ENCODE data around the gene SUN1. TPM values are rescaled to one million over a fixed set of nuclear protein-coding genes. Genes with fewer than 3 reads are reported as not detected.

SUN1 gene
- total RNA-seq, 1 experiment from 2014 or later = 158 TPM

DNA sequence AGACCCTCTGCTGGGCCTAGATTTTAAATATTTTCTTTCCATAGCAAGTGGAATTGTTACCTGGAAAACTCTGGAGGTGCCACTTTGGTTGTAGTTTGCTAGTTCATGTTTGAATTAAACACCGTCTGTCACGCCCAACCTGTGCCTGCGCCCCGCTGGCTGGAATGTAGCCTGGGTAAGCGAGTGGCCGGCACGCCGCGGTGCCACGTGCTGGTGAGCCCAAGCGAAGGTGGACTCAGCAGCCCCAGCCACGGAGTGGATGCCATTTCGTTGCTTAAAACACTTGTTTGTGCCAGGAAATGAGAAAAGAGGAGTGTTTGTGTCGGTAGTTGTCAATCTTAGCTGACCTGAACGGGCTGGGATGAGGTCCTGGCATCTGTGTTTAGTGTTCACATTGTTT, 46.8 kb downstream of the SUN1 start:
- no peaks in the 10 kb centered on the region for H3K27me3 Mint-ChIP-seq (ENCODE audit: low read depth)
- no peak for DNase-seq (ENCODE audit: low spot score)
- TF ChIP-seq EMX1 (CRISPR knock-in tag; IDR thresholded peaks at IDR 0.05) = no peak
- TF ChIP-seq ZNF512 (CRISPR knock-in tag; IDR thresholded peaks at IDR 0.05; ENCODE audit: borderline replicate concordance) = no peak
- TF ChIP-seq, protein P1, sequence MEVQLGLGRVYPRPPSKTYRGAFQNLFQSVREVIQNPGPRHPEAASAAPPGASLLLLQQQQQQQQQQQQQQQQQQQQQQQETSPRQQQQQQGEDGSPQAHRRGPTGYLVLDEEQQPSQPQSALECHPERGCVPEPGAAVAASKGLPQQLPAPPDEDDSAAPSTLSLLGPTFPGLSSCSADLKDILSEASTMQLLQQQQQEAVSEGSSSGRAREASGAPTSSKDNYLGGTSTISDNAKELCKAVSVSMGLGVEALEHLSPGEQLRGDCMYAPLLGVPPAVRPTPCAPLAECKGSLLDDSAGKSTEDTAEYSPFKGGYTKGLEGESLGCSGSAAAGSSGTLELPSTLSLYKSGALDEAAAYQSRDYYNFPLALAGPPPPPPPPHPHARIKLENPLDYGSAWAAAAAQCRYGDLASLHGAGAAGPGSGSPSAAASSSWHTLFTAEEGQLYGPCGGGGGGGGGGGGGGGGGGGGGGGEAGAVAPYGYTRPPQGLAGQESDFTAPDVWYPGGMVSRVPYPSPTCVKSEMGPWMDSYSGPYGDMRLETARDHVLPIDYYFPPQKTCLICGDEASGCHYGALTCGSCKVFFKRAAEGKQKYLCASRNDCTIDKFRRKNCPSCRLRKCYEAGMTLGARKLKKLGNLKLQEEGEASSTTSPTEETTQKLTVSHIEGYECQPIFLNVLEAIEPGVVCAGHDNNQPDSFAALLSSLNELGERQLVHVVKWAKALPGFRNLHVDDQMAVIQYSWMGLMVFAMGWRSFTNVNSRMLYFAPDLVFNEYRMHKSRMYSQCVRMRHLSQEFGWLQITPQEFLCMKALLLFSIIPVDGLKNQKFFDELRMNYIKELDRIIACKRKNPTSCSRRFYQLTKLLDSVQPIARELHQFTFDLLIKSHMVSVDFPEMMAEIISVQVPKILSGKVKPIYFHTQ (CRISPR knock-in tag; IDR thresholded peaks at IDR 0.05) = no peak
- no peak for TF ChIP-seq ZNF219 (CRISPR knock-in tag; IDR thresholded peaks at IDR 0.05; ENCODE audit: borderline replicate concordance)
- TF ChIP-seq FOXP4 (CRISPR knock-in tag; IDR thresholded peaks at IDR 0.05) = no peak
- no peak for TF ChIP-seq TEAD4 (CRISPR knock-in tag; IDR thresholded peaks at IDR 0.05)
- no peak for TF ChIP-seq SP1 (CRISPR knock-in tag; conservative IDR thresholded peaks at IDR 0.05)
- TF ChIP-seq PRDM15 (CRISPR knock-in tag; IDR thresholded peaks at IDR 0.05) = no peak
- no peak for TF ChIP-seq PREB (CRISPR knock-in tag; IDR thresholded peaks at IDR 0.05; ENCODE audit: borderline replicate concordance)
- no peak for TF ChIP-seq RORB (CRISPR knock-in tag; IDR thresholded peaks at IDR 0.05)
- TF ChIP-seq SMAD4 (CRISPR knock-in tag; IDR thresholded peaks at IDR 0.05) = no peak
- TF ChIP-seq MYBL2 (CRISPR knock-in tag; IDR thresholded peaks at IDR 0.05) = no peak
- H3K9me3 Mint-ChIP-seq = no peaks in the 10 kb centered on the region
- ChIA-PET CTCF (no interaction called here), POLR2A (no interaction called here)
- H3K4me3 Mint-ChIP-seq = peak overlapping the region; percentile 33
- peak overlapping the region; percentile 91 for H3K27ac Mint-ChIP-seq
- peaks cover 8% of the 10 kb centered on the region for H3K4me1 Mint-ChIP-seq
- ATAC-seq = no peak
- peaks cover 11% of the 10 kb centered on the region for H3K36me3 Mint-ChIP-seq

- TF ChIP-seq, protein P2, sequence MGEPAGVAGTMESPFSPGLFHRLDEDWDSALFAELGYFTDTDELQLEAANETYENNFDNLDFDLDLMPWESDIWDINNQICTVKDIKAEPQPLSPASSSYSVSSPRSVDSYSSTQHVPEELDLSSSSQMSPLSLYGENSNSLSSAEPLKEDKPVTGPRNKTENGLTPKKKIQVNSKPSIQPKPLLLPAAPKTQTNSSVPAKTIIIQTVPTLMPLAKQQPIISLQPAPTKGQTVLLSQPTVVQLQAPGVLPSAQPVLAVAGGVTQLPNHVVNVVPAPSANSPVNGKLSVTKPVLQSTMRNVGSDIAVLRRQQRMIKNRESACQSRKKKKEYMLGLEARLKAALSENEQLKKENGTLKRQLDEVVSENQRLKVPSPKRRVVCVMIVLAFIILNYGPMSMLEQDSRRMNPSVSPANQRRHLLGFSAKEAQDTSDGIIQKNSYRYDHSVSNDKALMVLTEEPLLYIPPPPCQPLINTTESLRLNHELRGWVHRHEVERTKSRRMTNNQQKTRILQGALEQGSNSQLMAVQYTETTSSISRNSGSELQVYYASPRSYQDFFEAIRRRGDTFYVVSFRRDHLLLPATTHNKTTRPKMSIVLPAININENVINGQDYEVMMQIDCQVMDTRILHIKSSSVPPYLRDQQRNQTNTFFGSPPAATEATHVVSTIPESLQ (CRISPR knock-in tag; IDR thresholded peaks at IDR 0.05) = no peak
- TF ChIP-seq NR1H2 (CRISPR knock-in tag; IDR thresholded peaks at IDR 0.05) (no peak), ZNF512 (CRISPR knock-in tag; IDR thresholded peaks at IDR 0.05; ENCODE audit: borderline replicate concordance) (no peak)
- TF ChIP-seq, protein P3, sequence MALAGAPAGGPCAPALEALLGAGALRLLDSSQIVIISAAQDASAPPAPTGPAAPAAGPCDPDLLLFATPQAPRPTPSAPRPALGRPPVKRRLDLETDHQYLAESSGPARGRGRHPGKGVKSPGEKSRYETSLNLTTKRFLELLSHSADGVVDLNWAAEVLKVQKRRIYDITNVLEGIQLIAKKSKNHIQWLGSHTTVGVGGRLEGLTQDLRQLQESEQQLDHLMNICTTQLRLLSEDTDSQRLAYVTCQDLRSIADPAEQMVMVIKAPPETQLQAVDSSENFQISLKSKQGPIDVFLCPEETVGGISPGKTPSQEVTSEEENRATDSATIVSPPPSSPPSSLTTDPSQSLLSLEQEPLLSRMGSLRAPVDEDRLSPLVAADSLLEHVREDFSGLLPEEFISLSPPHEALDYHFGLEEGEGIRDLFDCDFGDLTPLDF (CRISPR knock-in tag; IDR thresholded peaks at IDR 0.05) = no peak
- H3K36me3 Mint-ChIP-seq = peaks cover 7% of the 10 kb centered on the region
- H3K27ac Mint-ChIP-seq = no peak overlapping the region
- H3K4me3 Mint-ChIP-seq = no peak overlapping the region
- no peak for ATAC-seq
- peaks cover 8% of the 10 kb centered on the region for H3K4me1 Mint-ChIP-seq
- no peaks in the 10 kb centered on the region for H3K9me3 Mint-ChIP-seq
- no peaks in the 10 kb centered on the region for H3K27me3 Mint-ChIP-seq (ENCODE audit: low read depth)
- CTCF ChIA-PET = no interaction called here
- POLR2A ChIA-PET = no interaction called here
- DNase-seq (ENCODE audit: low spot score) = no peak
Measured at GRCh38 chr7:879706-880105, 47.4 kb downstream of the SUN1 start.
